Measurements from ENCODE around the gene CETP. TPM values are rescaled to one million over a fixed set of nuclear protein-coding genes. Genes with fewer than 3 reads are reported as not detected.

CETP gene
- total and polyA plus RNA-seq, 4 donors: 3.3 to 24.0 (median 6.3) TPM

DNA sequence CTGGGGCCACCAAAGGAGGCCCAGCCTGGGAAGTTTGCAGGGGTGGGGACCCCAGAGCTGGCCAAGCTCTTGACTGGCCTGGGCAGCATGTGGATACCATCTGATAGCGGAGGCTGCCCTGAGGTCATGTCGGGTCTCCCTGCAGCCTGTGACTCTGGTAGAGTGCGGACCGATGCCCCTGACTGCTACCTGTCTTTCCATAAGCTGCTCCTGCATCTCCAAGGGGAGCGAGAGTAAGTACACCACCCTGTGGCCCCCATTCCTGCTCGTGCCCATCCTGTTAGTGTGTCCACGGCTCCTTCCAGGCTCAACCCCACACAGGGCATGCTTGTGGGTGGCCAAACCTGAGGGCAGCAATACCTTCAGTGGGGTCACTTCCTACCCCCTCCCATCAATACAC, 8.0 kb downstream of the CETP start:
- WGBS: 94% methylated on average over 7 of the region's 7 CpGs
- DNase-seq (ENCODE audit: low spot score): no peak
- H3K4me1 ChIP-seq (ENCODE audit: control insufficient read depth in 4 of 4, insufficient read depth in 4 of 4, low read length in 3 of 4): peaks cover 0 to 11% (median 2%) of the 10 kb centered on the region in 4 donors

DNA sequence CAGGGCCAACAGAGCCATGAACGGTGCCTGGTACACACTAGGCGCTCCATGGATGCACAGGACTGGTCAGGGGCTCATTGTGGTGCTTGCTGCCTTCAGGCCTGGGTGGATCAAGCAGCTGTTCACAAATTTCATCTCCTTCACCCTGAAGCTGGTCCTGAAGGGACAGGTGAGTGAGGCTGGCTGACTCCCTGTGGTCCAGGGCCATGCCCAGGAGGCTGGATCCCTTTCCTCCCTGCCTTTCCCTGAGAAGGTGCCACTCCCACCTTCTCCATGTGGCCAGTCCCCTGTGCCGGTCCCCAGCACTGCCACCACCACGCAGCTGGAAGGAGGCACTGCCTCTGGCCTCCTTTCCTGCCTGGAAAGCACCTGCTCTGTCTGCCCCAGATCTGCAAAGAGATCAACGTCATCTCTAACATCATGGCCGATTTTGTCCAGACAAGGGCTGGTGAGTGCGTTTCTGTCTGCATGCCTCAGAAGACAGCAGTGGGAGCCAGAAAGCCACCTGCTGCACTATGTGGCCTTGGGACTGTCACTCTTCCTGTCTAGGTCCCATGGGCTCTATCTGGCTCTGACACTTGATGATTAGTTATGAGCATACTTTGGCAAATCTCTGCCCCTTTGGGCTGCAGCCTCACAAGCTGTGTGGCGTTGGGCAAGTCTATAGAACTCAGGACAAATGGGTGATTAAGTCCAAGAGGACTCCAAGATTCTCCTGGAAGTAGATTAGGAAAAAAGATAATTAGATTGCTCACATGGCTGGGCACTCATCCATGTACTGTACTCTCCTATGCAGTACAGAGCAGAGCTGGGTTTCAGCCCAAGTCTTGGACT, 9.4 kb downstream of the CETP start:
- DNase-seq (ENCODE audit: low spot score): no peak

More for the DNA sequence above, 8.0 kb downstream of the CETP start:
- H3K27ac ChIP-seq (ENCODE audit: low read depth in 1 of 2, low read length in 2 of 2): no peak overlapping the region
- no peaks in the 10 kb centered on the region for H3K27me3 ChIP-seq (ENCODE audit: control insufficient read depth in 4 of 4, insufficient read depth in 4 of 4, low read length in 3 of 4)
- no peak overlapping the region for H3K9ac ChIP-seq (ENCODE audit: low read depth in 1 of 2, low read length in 2 of 2)
- H3K36me3 ChIP-seq (ENCODE audit: control insufficient read depth in 4 of 4, insufficient read depth in 3 of 4, low read depth in 1 of 4, low read length in 3 of 4): no peaks in the 10 kb centered on the region
- no peak overlapping the region for H3K4me3 ChIP-seq (ENCODE audit: low read depth in 1 of 3, low read length in 3 of 3)
- no peak for TF ChIP-seq NR2F2 (IDR thresholded peaks at IDR 0.05)
- TF ChIP-seq, protein P1, sequence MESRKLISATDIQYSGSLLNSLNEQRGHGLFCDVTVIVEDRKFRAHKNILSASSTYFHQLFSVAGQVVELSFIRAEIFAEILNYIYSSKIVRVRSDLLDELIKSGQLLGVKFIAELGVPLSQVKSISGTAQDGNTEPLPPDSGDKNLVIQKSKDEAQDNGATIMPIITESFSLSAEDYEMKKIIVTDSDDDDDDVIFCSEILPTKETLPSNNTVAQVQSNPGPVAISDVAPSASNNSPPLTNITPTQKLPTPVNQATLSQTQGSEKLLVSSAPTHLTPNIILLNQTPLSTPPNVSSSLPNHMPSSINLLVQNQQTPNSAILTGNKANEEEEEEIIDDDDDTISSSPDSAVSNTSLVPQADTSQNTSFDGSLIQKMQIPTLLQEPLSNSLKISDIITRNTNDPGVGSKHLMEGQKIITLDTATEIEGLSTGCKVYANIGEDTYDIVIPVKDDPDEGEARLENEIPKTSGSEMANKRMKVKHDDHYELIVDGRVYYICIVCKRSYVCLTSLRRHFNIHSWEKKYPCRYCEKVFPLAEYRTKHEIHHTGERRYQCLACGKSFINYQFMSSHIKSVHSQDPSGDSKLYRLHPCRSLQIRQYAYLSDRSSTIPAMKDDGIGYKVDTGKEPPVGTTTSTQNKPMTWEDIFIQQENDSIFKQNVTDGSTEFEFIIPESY (IDR thresholded peaks at IDR 0.05): no peak
- no peak for TF ChIP-seq FOXA2 (IDR thresholded peaks at IDR 0.05)
- TF ChIP-seq, protein P2, sequence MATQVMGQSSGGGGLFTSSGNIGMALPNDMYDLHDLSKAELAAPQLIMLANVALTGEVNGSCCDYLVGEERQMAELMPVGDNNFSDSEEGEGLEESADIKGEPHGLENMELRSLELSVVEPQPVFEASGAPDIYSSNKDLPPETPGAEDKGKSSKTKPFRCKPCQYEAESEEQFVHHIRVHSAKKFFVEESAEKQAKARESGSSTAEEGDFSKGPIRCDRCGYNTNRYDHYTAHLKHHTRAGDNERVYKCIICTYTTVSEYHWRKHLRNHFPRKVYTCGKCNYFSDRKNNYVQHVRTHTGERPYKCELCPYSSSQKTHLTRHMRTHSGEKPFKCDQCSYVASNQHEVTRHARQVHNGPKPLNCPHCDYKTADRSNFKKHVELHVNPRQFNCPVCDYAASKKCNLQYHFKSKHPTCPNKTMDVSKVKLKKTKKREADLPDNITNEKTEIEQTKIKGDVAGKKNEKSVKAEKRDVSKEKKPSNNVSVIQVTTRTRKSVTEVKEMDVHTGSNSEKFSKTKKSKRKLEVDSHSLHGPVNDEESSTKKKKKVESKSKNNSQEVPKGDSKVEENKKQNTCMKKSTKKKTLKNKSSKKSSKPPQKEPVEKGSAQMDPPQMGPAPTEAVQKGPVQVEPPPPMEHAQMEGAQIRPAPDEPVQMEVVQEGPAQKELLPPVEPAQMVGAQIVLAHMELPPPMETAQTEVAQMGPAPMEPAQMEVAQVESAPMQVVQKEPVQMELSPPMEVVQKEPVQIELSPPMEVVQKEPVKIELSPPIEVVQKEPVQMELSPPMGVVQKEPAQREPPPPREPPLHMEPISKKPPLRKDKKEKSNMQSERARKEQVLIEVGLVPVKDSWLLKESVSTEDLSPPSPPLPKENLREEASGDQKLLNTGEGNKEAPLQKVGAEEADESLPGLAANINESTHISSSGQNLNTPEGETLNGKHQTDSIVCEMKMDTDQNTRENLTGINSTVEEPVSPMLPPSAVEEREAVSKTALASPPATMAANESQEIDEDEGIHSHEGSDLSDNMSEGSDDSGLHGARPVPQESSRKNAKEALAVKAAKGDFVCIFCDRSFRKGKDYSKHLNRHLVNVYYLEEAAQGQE (IDR thresholded peaks at IDR 0.05): no peak
- TF ChIP-seq HNF4A (conservative IDR thresholded peaks at IDR 0.05): no peak
- no peak for TF ChIP-seq HNF4G (IDR thresholded peaks at IDR 0.05)
- TF ChIP-seq, protein P3, sequence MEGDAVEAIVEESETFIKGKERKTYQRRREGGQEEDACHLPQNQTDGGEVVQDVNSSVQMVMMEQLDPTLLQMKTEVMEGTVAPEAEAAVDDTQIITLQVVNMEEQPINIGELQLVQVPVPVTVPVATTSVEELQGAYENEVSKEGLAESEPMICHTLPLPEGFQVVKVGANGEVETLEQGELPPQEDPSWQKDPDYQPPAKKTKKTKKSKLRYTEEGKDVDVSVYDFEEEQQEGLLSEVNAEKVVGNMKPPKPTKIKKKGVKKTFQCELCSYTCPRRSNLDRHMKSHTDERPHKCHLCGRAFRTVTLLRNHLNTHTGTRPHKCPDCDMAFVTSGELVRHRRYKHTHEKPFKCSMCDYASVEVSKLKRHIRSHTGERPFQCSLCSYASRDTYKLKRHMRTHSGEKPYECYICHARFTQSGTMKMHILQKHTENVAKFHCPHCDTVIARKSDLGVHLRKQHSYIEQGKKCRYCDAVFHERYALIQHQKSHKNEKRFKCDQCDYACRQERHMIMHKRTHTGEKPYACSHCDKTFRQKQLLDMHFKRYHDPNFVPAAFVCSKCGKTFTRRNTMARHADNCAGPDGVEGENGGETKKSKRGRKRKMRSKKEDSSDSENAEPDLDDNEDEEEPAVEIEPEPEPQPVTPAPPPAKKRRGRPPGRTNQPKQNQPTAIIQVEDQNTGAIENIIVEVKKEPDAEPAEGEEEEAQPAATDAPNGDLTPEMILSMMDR (IDR thresholded peaks at IDR 0.05; ENCODE audit: low read depth, low read length, missing input control): no peak
- TF ChIP-seq TAF1 (conservative IDR thresholded peaks at IDR 0.05): no peak
- TF ChIP-seq GABPA (IDR thresholded peaks at IDR 0.05 in 1 of 2, conservative IDR thresholded peaks at IDR 0.05 in 1 of 2): no peak
- no peak for TF ChIP-seq FOXA1 (IDR thresholded peaks at IDR 0.05)
- no peak for TF ChIP-seq SP1 (IDR thresholded peaks at IDR 0.05)
- TF ChIP-seq YY1 (IDR thresholded peaks at IDR 0.05): no peak
- TF ChIP-seq RAD21 (IDR thresholded peaks at IDR 0.05): no peak
- no peak for TF ChIP-seq JUND (IDR thresholded peaks at IDR 0.05)
- no peak for TF ChIP-seq RXRA (IDR thresholded peaks at IDR 0.05)
- H3K9me3 ChIP-seq (ENCODE audit: control insufficient read depth in 4 of 4, low read length in 3 of 4): no peaks in the 10 kb centered on the region

More for the DNA sequence above, 9.4 kb downstream of the CETP start:
- no peaks in the 10 kb centered on the region for H3K9me3 ChIP-seq (ENCODE audit: control insufficient read depth in 4 of 4, low read length in 3 of 4)
- 79% methylated on average over 8 of the region's 8 CpGs for WGBS
- no peak for TF ChIP-seq EGR1 (IDR thresholded peaks at IDR 0.05; ENCODE audit: low read depth in 2 of 2)
- TF ChIP-seq JUND (IDR thresholded peaks at IDR 0.05): no peak
- no peaks in the 10 kb centered on the region for H3K36me3 ChIP-seq (ENCODE audit: control insufficient read depth in 4 of 4, insufficient read depth in 3 of 4, low read depth in 1 of 4, low read length in 3 of 4)
- peaks cover 0 to 5% (median 2%) of the 10 kb centered on the region in 4 donors for H3K4me1 ChIP-seq (ENCODE audit: control insufficient read depth in 4 of 4, insufficient read depth in 4 of 4, low read length in 3 of 4)
- no peaks in the 10 kb centered on the region for H3K27me3 ChIP-seq (ENCODE audit: control insufficient read depth in 4 of 4, insufficient read depth in 4 of 4, low read length in 3 of 4)
- H3K9ac ChIP-seq (ENCODE audit: low read depth in 1 of 2, low read length in 2 of 2): no peak overlapping the region
- H3K27ac ChIP-seq (ENCODE audit: low read depth in 1 of 2, low read length in 2 of 2): no peak overlapping the region
- no peak overlapping the region for H3K4me3 ChIP-seq (ENCODE audit: low read depth in 1 of 3, low read length in 3 of 3)

All from liver (tissue), 9 donors.